A673 (cell line): ENCODE data around the gene PLCB4.

ENCODE experiments used
- EZH2 ChIP-seq: fragments of 200-600 bp; sonication (generic); IDR thresholded peaks from 2 replicates; pipeline ENCODE4 v1.6.1; 2017; ENCODE audit warnings: borderline replicate concordance, low read depth, mild to moderate bottlenecking, mixed read lengths, antibody characterized with exemption, low read length; ENCODE audit not compliant: poor library complexity, severe bottlenecking
- TF ChIP-seq, protein P1 (sequence below): fragments of 300-800, 200-600 bp; sonication (generic); conservative IDR thresholded peaks from 2 replicates; pipeline ENCODE4 v1.5.1; 2017; ENCODE audit warnings: low read depth, mild to moderate bottlenecking, antibody characterized with exemption, low read length, moderate library complexity, mixed read lengths

DNA sequence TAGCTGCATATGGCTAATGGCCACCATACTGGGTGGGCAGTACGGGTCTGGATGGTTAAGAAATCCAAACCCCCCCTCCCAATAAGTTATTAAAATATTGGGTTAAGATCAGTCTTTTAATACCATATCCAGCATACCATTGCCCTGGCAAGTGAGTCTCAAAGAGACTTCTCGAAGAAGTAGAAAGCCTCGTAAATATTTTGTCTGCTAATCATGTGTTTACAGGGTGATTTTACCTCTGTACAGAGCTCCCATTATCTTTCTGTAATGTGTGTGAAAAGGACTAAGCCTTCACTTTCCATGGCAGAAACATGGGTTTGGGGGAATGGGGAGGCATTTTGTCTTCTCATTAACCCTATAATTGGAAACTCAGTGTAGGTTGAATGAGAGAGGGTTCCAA lies 270.8 kb downstream of the PLCB4 start:
- TF ChIP-seq, protein P1, sequence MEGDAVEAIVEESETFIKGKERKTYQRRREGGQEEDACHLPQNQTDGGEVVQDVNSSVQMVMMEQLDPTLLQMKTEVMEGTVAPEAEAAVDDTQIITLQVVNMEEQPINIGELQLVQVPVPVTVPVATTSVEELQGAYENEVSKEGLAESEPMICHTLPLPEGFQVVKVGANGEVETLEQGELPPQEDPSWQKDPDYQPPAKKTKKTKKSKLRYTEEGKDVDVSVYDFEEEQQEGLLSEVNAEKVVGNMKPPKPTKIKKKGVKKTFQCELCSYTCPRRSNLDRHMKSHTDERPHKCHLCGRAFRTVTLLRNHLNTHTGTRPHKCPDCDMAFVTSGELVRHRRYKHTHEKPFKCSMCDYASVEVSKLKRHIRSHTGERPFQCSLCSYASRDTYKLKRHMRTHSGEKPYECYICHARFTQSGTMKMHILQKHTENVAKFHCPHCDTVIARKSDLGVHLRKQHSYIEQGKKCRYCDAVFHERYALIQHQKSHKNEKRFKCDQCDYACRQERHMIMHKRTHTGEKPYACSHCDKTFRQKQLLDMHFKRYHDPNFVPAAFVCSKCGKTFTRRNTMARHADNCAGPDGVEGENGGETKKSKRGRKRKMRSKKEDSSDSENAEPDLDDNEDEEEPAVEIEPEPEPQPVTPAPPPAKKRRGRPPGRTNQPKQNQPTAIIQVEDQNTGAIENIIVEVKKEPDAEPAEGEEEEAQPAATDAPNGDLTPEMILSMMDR, result no peak
- no peak for TF ChIP-seq EZH2
